GM21423 (cell line): ENCODE data around the gene ZNF436.
"Not testable (repeated sequence)": the region's sequence is repeated elsewhere in the genome, so short reads cannot be mapped to it uniquely, and the experiment has no call there.

Source experiments
- ATAC-seq: cut with Tn5 transposase; IDR thresholded peaks from one replicate; pipeline ENCODE4 v1.9.1; 2021; ENCODE audit warnings: mild to moderate bottlenecking, moderate library complexity; ENCODE audit not compliant: unreplicated experiment

The ZNF436 gene

DNA sequence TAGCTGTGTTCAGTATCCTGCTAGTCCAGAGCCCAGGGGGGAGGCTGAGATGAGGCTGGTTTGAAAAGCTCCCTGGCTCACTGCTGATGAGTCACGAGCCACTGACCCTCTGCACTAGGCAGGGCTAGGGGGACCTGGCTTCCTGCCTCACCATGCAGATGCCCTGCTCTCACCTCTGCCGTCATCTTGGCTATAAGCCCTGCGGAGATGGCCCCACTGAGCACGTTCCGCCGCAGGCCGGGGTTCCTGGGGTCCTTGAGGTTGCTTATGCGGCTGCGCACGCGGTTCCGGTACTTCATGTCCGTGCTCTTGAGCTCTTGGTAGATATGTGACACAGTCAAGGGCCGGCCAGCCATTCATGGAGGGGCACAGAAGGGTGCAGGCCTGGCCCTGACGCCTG, 24.1 kb upstream of the ZNF436 start:
- no peak for ATAC-seq

DNA sequence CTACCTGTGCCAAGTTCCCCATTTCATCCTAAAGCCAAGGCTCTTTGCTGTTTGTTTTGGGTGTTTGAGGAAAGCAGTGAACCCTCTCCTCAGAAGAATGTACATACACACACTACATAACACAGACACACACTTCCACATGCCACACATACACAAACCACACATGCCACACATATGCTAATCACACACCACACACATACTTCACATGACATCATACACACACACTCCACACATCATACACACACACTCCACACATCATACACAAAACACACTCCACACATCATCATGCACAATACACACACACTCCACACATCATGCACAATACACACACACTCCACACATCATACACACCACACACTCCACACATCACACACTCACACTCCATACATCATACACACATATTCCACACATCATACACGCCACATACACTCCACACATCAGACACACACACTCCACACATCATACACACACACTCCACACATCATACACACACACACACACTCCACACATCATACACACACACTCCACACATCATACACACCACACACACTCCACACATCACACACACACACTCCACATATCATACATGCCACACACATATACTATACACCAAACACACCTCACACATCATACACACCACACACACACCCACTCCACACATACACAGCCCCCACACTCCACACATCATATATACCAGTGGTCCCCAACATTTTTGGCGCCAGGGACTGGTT, 22.7 kb upstream of the ZNF436 start:
- ATAC-seq: no peak

DNA sequence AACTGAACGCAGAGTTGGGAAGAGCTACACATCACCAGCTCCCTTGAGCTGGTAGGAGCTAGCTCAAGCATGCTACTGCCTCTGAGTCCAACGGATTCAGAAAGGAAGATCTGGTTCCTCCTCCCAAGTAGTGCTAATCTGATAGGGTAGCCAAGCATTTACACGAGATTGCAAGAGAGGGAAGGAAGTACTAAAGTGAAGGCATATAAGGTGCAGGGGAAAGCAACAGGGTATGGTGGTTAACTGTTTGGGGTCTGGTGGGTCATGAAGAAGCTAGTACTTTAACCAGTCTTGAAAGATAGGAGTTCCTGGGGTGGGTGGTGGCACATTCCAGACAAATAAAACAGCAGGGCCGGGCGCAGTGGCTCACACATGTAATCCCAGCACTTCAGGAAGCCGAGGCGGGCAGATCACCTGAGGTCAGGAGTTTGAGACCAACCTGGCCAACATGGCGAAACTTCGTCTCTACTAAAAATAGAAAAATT, 20.2 kb upstream of the ZNF436 start:
- ATAC-seq: no peak

DNA sequence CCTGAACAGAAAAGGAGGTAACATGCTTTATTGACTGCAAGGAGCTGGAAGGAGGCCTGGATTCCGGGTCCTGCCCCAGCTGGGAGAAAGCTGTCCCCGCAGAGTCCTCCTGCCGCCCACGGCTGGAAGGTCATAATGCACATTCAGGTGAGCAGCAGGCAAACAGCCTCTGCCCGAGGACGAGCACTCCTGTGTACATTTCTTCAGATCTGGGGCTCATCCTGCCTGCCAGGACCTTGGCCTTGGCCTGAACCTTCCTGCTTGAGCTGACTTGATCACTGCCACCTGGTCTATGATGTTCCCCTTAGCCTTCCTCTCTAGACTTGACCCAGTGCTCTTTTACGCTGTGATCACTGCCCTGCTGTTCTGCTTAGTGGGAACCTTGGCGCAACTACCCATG, 17.9 kb upstream of the ZNF436 start:
- ATAC-seq: no peak

DNA sequence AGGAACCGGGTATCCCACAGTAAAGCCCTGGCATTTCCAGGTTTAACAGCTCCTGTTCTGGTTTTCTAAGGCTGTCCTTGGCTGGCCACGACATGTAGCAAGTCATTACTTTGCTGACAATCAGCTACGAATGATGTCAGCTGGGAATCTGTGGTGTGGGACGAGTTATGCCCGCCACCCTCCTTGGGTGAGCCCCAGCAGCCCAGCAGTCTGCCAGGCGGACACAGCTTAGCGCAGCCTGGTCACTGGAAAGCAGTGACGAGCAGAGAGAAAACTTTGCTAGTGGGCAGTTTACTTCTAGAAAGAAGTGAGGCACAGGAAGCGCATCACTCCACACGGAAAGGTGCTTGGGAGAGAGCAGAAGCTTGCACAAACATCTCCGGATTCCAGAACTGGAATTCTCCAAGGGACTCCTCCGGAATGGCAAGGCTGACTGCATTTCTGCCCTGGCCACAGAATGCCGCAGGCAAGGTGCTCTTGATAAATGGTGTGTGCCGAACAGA, 15.5 kb upstream of the ZNF436 start:
- no peak for ATAC-seq

DNA sequence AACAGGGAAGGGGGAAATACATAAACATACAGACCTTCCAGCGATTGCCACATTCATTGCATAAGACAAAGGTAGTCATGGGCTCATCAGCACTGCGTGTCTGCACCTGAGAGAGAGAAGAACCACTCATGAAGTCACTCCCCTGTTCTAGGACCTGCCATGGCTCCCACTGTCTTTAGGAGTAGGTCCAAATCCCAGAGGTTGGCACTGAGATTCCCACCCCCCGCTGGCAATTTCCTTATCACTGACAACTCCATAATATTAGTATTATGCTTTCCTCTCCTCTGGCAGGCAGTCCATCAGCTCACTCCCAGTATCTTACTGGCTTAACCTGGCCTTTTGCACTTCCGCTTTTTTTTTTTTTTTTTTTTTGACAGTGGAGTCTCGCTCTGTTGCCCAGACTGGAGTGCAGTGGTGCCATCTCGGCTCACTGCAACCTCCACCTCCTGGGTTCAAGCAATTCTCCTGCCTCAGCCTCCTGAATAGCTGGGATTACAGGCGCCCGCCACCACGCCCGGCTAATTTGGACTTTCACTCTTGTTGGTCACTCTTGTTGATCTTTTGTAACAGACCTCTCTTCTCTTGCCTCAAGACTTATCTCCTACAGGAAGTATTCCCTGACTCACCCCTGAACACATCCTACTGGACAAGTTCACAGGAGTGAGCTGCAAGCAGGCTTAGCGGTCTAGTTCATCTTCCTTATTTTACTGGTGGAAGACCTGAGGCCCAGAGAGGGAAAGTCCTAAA, 14.8 kb upstream of the ZNF436 start:
- no peak for ATAC-seq

DNA sequence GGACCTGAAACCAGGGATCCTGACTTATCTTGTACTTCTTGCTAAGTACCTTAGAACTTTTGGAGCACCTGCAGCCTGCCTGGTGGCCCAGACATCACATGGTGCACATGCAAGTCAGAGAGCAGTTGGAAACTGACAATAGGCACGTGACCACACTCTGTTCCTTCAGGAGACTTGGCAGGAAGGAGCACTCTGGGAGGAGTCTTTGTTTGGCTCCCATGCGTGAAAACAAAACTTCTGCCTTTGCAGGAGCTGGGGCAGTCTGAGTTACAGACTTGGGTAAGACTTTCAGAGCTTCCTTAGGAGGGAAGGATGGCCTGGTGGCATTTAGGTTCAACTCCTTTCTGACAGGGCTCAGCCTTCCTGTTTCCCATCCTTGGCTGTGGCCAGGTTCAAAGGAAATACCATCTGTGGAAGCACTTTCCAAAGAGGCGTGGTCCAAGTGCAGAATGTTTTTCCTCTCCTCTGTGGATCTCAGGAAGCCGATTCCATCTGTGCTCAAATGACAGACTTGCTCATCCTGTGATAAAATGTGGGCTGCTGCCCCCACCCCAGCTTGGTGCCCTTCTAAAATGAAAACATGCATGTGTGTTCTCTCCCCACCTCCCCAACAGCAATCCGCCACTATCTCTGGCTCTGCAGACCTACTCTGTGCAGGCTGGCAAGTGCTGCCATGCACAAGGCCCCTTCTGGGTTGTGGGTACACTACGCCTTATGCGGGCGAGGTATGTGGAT, 14.1 kb upstream of the ZNF436 start:
- no peak for ATAC-seq

DNA sequence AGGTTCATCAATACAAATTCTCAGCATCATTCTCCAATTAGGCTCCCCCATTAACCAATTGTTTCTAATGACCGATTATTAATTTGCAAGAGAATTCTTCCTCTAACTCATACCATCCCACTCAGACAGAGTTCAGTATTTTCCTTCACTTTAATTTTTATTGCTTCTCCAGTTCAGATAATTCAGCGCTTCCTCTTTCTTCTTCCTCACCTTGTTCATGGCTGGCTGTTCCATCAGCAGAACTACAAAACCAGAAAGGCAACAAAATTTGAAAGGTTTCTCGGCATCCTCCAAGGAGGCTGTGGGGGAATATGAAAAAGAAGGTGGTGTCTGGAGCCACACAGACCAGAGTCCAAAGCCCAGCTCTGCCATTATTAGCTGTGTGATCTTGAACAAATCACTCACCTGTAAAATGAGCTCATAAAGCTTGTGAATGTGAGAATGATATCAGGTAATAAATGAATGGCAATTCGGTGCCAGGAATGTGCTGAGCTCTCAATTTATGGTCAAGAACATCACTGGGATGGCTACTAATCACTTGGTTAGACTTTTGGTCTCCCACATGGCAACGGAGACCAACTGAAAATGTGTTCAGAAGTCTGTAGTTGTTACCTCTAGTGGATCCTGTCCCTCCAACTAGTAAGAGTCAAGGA, 11.7 kb upstream of the ZNF436 start:
- ATAC-seq: no peak

DNA sequence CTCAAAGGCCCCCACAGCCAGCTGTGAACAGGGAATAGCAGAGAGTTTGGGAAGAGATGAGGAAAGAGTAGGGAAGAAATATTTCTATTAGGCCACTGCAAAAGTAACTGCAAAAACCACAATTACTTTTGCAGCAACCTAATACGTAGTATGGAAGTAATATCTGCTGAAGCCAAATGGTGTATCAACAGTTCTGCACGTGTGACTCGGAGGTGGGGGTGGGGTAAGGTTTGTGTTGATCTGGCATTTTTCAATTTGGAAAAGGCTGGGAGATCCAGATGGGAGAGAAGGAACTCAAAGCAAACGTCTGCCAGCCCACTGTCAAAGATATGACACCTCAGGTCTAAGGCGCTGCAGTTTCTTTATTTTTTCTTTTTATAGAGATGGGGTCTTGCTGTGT, 11.1 kb upstream of the ZNF436 start:
- no peak for ATAC-seq

DNA sequence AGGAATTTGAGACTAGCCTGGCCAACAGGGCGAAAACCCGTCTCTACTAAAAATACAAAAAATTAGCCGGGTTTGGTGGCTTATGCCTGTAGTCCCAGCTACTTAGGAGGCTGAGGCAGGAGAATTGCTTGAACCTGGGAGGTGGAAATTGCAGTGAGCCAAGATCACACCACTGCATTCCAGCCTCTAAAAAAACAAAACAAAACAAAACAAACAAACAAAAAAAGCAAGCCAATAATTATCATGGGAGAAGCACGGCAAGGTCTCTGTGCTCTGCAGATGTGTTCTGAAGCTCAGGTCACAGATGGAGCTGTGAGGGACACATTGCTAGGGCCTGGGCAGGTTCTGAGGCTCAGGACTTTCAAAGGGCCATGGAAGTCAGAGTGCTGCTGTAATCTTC, 10.6 kb upstream of the ZNF436 start:
- ATAC-seq: not testable (repeated sequence)

DNA sequence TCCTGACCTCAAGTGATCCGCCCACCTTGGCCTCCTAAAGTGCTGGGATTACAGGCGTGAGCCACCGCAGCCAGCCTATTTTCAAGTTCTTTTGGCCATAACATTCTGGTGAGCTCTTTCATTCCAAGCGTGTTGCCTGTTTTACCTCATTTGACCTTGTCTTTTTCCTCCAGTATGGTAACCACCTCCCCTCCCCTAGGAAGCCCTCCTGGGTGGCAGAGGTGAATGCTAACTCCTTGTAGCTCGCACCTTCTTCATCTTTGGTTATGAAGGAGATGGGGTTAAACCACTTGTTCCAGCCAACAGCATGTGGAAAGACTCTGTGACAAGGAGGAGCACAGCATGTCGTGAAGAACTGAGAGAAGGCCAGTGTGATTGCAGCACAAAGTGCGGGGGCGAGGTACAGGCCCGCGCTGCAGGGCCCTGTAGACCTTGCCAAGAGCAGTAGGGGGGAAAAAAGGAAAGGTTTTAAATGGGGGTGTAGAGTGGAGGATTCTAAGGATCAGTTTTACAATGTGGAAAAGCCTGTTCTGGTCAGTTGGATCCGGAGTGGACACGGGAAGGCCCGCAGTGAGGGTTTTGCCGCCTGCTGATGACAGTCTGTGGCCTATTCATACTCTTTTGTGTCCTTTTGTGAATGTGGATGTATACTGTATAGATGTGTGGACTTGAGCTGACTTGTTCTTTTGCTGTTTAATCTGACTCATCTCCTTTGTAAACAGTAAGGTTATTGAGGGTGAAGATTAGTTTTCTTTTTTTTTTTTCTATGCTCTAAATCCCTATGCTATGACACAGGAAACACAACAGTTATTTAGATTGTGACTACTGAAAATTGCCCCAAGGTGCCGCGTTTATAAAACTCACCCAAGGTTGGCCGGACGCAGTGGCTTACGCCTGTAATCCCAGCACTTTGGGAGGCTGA, 7.5 kb upstream of the ZNF436 start:
- no peak for ATAC-seq

DNA sequence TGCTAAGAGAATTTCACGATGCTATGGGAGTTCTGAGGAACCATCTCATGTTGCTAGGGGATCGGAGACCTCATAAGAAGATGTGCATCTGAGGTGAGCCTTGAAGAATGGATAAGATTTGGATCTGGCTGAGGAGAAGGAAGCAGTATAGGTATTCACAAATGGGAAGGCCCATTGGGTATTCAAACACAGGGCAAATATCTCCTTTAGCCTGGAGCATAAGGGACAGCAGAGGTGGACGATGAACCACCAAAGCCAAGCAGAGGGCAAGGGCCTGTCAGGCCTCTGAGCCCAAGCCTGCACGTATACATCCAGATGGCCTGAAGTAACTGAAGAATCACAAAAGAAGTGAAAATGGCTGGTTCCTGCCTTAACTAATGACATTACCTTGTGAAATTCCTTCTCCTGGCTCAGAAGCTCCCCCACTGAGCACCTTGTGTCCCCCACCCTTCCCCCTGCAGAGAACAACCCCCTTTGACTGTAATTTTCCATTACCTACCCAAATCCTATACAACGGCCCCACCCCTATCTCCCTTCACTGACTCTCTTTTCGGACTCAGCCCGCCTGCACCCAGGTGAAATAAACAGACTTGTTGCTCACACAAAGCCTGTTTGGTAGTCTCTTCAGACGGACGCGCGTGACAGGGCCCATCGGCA, 4.6 kb upstream of the ZNF436 start:
- ATAC-seq: not testable (repeated sequence)

DNA sequence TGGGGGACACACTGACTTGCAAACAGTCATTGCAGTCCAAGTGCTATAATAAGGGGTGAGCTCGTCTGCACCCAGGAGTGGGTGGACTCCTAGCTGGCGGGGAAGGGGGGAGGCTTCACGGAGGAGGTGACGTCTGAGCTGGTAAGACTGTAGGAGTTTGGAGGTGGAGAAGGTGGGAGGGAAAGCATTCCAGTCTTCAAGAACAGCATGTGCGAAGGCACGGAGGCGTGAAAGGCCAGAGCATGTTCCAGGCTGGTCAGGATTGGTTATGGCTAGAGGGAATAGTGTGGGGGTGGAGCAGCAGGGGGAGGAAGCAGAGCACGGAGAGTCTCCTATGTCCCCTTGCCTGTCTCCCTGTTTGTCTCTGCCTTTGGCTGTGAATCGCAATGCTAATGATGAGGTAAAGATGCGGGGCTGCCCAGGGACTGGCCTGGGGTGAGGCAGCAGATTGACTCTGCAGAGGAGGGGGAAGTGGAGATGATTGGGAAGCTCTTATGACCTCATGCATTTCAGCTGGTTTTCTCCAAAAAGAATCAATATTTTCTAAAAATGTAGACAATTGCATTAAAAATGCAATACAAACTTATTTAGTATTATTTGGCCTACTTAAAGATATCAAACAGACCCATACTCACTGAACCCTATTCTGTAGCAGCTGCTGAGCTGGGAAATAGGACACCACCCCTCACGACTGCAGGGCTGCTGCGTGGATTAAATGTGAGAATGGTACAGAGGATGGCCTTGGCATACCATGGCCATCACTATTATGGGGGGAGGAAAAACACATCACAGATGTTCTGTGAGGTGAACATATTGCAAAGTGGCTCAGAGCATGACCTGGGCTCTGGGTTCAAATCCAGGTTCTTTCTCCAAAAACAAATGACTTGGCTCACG, 2.6 kb upstream of the ZNF436 start:
- no peak for ATAC-seq

DNA sequence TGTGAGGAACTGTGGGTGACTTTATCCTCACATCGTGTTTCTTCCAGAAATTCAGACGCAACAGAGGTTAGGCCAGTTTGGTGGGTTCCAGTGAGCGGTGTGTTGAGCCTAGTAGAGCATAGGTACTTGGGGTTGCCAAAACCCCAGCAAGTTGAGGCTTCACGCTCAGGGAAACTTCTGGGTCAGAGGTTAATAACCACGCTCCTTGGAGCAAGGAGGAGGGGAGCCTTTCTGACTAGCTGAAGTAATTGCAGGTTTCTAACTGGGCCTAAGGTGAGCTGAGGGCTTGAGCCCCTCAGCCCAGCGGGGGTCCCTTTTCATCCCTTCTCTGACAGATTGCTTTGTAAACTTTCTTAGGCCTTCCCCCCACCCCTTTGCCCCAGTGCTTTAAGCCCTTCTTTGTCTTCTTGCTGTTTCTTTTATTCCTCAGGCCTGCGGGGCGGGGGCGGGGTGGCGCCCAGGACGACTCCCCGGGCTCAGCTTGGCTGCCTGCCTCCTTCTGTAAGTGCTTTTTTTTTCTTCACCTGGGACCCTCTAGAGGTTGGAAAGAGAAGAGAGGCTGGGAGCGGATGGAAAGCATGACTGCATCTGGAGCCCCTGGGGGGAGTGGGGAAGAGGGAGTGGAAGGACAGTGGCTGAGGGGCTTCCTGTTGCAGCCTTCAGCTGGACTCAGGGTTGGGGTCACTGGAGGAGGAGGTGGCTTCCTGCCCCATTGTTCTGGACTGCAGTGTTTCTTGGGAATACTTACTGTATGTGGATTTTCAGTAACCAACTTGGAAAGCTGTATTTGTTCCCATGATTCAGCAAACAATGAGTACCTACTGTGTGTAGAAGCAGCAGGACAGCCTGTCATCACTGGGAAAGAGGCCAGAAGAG, 1.3 kb upstream of the ZNF436 start:
- no peak for ATAC-seq

DNA sequence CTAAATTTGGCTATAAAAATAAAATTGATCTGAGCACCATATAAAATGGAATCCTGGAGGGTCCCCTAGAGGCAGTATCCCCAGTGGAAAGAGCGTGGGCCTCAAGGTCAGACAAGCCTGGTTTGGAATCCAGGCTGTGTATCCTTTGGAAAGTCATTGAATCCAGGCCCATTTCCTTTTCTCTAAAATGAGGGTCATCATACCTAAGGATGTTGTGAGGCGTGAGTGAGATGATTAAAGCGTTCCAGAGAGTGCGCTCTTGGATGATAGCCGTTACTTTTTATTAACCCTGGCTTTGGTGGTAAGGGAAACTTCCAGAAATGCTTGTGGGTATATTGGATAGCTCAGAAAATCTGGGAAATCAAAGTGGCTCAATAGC, 683 bp upstream of the ZNF436 start:
- ATAC-seq: no peak

DNA sequence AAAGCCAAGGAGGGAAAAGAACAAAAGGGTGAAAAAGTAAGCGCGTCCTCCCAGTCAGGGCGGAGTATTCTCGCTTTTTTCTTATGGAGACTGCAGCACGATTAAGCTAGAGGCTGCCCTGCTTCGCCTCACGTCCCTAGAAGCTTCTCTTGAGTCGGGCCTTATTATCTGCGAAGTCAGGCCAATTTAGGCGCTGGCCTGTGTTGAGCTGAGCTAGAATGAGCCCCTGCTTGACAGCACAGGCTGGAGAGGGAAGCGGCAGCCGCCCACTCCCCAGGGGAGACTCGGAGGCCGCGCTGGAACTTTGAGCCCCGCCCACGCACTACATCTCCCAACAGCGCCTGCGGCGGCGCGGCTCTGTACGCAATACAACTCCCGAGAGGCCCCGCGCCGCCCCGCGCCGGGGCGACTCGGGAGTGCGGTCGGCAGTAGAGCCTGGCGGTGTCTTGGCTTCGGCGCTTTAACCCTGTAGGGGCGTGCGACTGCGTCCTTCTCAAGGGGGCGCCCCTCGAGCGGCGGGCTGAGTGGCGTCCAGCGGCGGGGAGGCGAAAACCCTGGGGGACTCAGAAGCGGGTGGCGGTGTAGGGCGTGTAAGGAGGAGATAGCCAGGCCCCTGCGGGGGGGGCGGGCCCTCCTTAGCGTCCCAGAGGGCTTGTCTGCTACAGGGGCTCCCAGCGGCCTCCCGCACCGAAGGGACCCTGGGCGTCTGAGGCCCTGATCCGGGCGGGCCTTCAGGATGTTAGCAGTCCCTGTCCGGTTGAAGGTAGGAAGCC, 888 bp downstream of the ZNF436 start:
- ATAC-seq: peak; percentile 69
